Measurements from ENCODE around the gene SCRN1. TPM values are rescaled to one million over a fixed set of nuclear protein-coding genes. Genes with fewer than 3 reads are reported as not detected.

The SCRN1 gene
- total RNA-seq, 3 donors from 2014 or later (not counting 1 experiment from before 2014, with no cell fraction given): 23.4 to 31.3 (median 26.9) TPM

DNA sequence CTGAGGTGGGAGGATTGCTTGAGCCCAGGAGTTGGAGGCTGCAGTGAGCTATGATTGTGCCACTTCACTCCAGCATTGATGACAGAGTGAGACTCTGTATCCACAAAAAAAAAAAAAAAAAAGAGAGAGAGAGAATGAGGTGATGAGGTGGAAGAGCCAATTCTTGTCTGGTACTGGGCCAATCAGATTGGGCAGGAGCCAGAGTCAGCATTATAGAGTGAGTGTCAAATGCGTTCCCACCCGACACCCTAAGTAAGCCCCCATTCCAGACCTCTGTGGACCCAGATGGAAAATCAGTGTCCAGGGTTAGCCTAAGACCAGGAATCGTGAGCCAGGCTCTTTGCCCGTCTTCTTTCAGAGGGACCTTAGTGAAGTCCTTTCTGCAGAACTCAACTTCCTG is 99.3 kb downstream of the SCRN1 start:
- no peaks in the 10 kb centered on the region for H3K4me1 Mint-ChIP-seq
- intact Hi-C loops (cut with micrococcal nuclease): no loop called here
- 94% methylated on average over 4 of the region's 4 CpGs for WGBS (ENCODE audit: insufficient coverage)
- no peaks in the 10 kb centered on the region for H3K36me3 Mint-ChIP-seq
- ATAC-seq: no peak
- no peaks in the 10 kb centered on the region for H3K36me3 ChIP-seq (ENCODE audit: control insufficient read depth, insufficient read depth, low read length)
- H3K4me3 Mint-ChIP-seq: no peak overlapping the region
- no peak for DNase-seq
- peaks cover 0 to under 1% of the 10 kb centered on the region in 2 donors for H3K27me3 Mint-ChIP-seq (ENCODE audit: low read depth in 2 of 2)
- H3K27ac ChIP-seq (ENCODE audit: low read length): no peak overlapping the region
- no peak overlapping the region for H3K27ac Mint-ChIP-seq
- H3K4me1 ChIP-seq (ENCODE audit: control insufficient read depth, insufficient read depth, low read length): no peaks in the 10 kb centered on the region
- no peak for TF ChIP-seq CTCF (IDR thresholded peaks at IDR 0.05)
- no peak overlapping the region for H3K4me3 ChIP-seq (ENCODE audit: low read length)
- H3K9me3 ChIP-seq (ENCODE audit: control insufficient read depth, insufficient read depth, low read length): no peaks in the 10 kb centered on the region
- peaks cover 2% of the 10 kb centered on the region for H3K27me3 ChIP-seq (ENCODE audit: control insufficient read depth, insufficient read depth, low read length)
- no peaks in the 10 kb centered on the region for H3K9me3 Mint-ChIP-seq

GRCh38 chr7:29889288-29889687 is 100.3 kb downstream of the SCRN1 start:
- no peaks in the 10 kb centered on the region for H3K36me3 Mint-ChIP-seq
- Histone ChIP-seq H3K27me3 (ENCODE audit: control insufficient read depth, insufficient read depth, low read length) (peaks cover 2% of the 10 kb centered on the region), H3K36me3 (ENCODE audit: control insufficient read depth, insufficient read depth, low read length) (no peaks in the 10 kb centered on the region), H3K4me3 (ENCODE audit: low read length) (no peak overlapping the region), H3K9me3 (ENCODE audit: control insufficient read depth, insufficient read depth, low read length) (no peaks in the 10 kb centered on the region), H3K4me1 (ENCODE audit: control insufficient read depth, insufficient read depth, low read length) (no peaks in the 10 kb centered on the region), H3K27ac (ENCODE audit: low read length) (no peak overlapping the region)
- 98% methylated on average over 5 of the region's 5 CpGs for WGBS (ENCODE audit: insufficient coverage)
- ATAC-seq: no peak
- intact Hi-C loops (cut with micrococcal nuclease): no loop called here
- no peaks in the 10 kb centered on the region for H3K4me1 Mint-ChIP-seq
- no peaks in the 10 kb centered on the region for H3K9me3 Mint-ChIP-seq
- peaks cover 0 to 4% of the 10 kb centered on the region in 2 donors for H3K27me3 Mint-ChIP-seq (ENCODE audit: low read depth in 2 of 2)
- H3K4me3 Mint-ChIP-seq: no peak overlapping the region
- no peak for DNase-seq
- no peak for TF ChIP-seq CTCF (IDR thresholded peaks at IDR 0.05)
- H3K27ac Mint-ChIP-seq: no peak overlapping the region

- Histone ChIP-seq H3K27me3 (ENCODE audit: control insufficient read depth, insufficient read depth, low read length) (peaks cover 2% of the 10 kb centered on the region), H3K27ac (ENCODE audit: low read length) (no peak overlapping the region), H3K9me3 (ENCODE audit: control insufficient read depth, insufficient read depth, low read length) (no peaks in the 10 kb centered on the region), H3K36me3 (ENCODE audit: control insufficient read depth, insufficient read depth, low read length) (no peaks in the 10 kb centered on the region), H3K4me3 (ENCODE audit: low read length) (no peak overlapping the region), H3K4me1 (ENCODE audit: control insufficient read depth, insufficient read depth, low read length) (peaks cover 5% of the 10 kb centered on the region)
- Mint-ChIP-seq H3K4me3 (no peak overlapping the region), H3K36me3 (no peaks in the 10 kb centered on the region), H3K9me3 (no peaks in the 10 kb centered on the region), H3K4me1 (peaks cover 0 to 6% of the 10 kb centered on the region in 2 donors), H3K27ac (no peak overlapping the region), H3K27me3 (ENCODE audit: low read depth in 2 of 2) (peaks cover 4 to 9% of the 10 kb centered on the region in 2 donors)
- no peak for DNase-seq
- 88% methylated on average over 7 of the region's 7 CpGs for WGBS (ENCODE audit: insufficient coverage)
- no peak for ATAC-seq
- TF ChIP-seq CTCF (IDR thresholded peaks at IDR 0.05): no peak
- intact Hi-C loops (cut with micrococcal nuclease): no loop called here
Observed at GRCh38 chr7:29888006-29888405, 101.6 kb downstream of the SCRN1 start.

GRCh38 chr7:29886827-29887226 is 102.8 kb downstream of the SCRN1 start:
- H3K4me1 Mint-ChIP-seq: peaks cover 0 to 12% of the 10 kb centered on the region in 2 donors
- ATAC-seq (no peak), DNase-seq (no peak)
- no peak overlapping the region for H3K4me3 ChIP-seq (ENCODE audit: low read length)
- no peak overlapping the region for H3K27ac ChIP-seq (ENCODE audit: low read length)
- H3K4me3 Mint-ChIP-seq: no peak overlapping the region
- H3K36me3 Mint-ChIP-seq: no peaks in the 10 kb centered on the region
- no peaks in the 10 kb centered on the region for H3K9me3 ChIP-seq (ENCODE audit: control insufficient read depth, insufficient read depth, low read length)
- H3K4me1 ChIP-seq (ENCODE audit: control insufficient read depth, insufficient read depth, low read length): peaks cover 5% of the 10 kb centered on the region
- H3K27me3 ChIP-seq (ENCODE audit: control insufficient read depth, insufficient read depth, low read length): peaks cover 2% of the 10 kb centered on the region
- no peak overlapping the region for H3K27ac Mint-ChIP-seq
- H3K9me3 Mint-ChIP-seq: no peaks in the 10 kb centered on the region
- peaks cover 13 to 16% of the 10 kb centered on the region in 2 donors for H3K27me3 Mint-ChIP-seq (ENCODE audit: low read depth in 2 of 2)
- 96% methylated on average over 2 of the region's 2 CpGs for WGBS (ENCODE audit: insufficient coverage)
- no peak for TF ChIP-seq CTCF (IDR thresholded peaks at IDR 0.05)
- H3K36me3 ChIP-seq (ENCODE audit: control insufficient read depth, insufficient read depth, low read length): no peaks in the 10 kb centered on the region
- intact Hi-C loops (cut with micrococcal nuclease): no loop called here
